ENCODE results near the gene CHPF.

Gene CHPF

DNA sequence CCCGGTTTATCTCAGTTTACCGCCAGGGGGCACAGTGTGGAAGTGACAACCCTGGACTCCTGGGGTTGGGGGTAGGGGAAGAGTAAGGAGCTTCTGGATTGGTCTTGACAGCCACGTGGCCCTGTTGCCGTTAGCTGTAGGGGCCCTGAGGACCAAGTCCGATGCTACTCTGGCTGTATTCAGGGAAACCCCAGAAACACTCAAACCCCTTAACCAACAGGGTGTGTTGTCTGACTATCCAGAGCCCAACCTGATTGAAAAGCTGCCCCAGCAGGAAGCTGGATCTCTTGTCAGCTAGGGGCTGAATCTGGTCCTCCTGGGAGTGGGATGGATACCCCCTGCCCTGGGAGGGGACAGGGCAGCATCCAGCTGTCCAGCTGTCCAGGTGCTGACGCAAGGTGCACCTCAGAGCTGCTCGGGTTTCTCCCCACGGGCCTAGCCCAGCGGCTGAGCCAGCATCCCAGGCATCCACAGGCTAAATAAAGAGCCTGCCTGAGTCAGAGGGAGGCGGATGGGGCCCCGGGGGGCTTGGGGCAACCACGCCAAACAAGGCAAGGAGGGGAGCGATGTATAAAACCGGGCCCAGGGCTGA, 48.0 kb downstream of the CHPF start:
- DNase-seq = peak; percentile 15 to 49

DNA sequence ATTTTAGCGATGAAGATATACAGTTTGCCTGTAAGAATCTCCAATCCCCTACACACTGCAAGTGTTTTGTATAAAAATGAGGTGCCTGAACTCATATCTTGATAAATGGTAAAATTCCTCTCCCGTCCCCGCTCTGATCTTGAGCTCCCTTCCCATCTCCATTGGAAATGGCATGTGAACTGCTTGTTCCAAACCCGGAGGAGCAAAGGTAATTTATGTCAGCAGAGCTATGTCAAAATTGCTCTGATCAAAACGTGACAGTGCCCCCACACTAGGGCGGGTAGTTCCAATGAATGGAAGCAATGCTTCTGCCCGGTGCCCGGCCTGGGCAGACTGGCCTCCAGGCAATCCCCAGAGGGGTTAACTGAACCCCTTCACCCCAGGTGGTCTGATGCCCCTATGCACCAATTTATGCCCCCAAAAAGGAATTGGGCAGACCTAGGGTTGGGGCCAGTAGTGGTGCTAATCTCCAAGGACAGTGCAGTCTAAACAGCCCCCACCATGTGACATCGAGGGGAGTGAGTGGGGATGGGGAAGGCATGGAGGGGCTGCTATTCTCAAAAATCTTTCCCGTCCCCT, 48.6 kb downstream of the CHPF start:
- DNase-seq = no peak

DNA sequence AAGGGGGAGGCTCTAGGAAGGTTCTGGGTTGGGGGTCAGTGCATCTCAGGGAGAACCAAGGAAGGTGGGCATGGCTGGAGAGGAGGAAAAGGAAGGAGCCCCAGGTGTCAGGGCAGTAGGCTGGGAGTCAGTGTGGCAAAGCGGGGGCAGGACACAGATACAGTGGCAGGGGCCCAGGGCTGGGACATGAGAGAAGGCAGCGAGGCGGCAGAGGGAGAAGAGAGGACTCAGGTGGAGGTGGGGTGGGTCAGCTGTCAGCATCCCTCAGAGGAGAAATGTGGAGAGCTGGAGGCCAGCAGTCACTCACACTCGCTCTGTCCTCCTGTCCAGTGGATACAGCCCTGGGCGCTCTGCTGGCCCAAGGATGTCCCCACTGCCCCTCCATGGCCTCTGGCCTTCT, 50.5 kb downstream of the CHPF start:
- no peak for DNase-seq

DNA sequence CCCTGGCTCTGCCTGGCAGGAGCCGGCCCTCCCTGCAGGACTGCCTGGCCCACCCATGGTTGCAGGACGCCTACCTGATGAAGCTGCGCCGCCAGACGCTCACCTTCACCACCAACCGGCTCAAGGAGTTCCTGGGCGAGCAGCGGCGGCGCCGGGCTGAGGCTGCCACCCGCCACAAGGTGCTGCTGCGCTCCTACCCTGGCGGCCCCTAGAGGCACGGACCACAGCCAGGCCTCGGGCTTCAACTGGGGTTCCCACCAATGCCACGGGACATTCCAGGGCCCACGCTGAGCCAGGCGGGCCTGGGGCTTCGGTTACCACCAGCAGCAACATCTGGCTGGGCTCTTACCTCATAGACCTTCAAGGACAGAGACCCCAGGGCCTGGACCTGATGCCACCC, 51.0 kb downstream of the CHPF start:
- no peak for DNase-seq

DNA sequence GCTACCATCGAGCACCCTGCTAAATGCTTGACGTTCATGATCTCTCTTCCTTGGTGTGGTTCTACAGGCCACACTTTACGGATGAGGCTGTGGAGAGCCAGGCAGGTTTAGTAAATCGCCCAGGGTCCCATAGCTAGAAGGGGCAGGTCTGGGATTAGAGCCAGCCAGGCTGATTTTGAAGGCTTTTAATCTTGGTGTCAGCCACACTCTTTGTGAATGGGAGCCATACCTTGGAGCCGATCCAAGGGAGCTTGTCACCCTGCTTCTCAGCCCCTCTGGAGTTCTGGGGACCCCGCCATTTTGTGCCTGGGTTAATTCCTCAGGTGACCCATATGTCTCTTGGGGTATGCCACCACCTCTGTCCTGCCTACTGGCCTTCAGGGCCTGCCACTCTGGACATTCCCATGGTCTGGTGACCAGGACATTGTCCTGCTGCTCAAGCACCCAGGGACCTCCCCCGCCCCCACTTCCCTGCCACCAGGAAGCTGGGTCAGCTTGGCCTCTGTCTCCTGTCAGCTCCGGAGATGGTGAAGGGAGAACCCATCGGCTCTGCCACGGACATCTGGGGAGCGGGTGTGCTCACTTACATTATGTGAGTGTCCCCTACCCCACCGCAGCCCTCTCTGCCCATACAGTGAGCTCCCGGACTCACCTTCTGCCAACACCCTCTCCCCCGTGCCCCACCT, 52.2 kb downstream of the CHPF start:
- no peak for DNase-seq

DNA sequence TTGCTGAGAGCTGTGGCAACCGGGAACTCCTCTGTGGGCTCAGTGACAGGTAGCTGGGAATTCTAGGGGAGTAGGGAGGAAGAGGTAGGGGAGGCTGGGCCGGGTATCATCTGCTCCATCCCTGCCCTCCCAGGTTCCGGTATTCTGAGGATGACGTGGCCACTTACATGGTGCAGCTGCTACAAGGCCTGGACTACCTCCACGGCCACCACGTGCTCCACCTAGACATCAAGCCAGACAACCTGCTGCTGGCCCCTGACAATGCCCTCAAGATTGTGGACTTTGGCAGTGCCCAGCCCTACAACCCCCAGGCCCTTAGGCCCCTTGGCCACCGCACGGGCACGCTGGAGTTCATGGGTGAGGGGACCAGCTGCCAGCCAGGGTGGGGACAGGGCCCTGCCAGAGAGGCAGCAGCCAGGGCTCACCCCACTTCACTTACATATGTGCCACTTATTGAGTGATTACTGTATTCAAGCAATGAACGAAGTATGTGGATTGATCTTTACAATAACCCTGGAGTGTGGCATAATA, 52.9 kb downstream of the CHPF start:
- DNase-seq = no peak

DNA sequence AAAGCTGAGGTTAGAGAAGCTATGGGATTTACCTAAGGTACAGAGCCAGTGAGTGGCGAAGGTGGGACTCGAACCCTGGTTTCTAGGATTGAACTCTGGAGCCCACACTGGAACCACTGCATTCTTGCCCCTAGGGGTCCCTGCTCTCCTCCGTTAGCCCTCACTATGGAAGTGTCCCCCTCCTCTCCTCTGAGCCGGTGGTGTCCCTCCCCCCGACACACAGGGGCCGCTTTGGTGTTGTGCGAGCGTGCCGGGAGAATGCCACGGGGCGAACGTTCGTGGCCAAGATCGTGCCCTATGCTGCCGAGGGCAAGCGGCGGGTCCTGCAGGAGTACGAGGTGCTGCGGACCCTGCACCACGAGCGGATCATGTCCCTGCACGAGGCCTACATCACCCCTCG, 53.4 kb downstream of the CHPF start:
- DNase-seq = no peak

DNA sequence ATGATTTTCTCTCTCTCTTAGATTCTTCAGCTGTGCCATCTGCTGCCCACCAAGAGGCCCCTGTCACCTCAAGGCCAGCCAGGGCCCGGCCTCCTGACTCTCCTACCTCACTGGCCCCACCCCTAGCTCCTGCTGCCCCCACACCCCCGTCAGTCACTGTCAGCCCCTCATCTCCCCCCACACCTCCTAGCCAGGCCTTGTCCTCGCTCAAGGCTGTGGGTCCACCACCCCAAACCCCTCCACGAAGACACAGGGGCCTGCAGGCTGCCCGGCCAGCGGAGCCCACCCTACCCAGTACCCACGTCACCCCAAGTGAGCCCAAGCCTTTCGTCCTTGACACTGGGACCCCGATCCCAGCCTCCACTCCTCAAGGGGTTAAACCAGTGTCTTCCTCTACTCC, 54.3 kb downstream of the CHPF start:
- DNase-seq = no peak
